SK-N-SH (cell line): ENCODE results near the gene DCP1B. TPM values are rescaled to one million over a fixed set of nuclear protein-coding genes. Genes with fewer than 3 reads are reported as not detected.

Experiments used
- CTCF ChIA-PET: fragments of 300-600, 350-600 bp; formaldehyde crosslinking; extraction: SDS; loops from one replicate; lab custom pipeline; 2021; lab: Yijun Ruan, JAX
- POLR2A ChIA-PET: fragments of 350-600 bp; sonication (Branson Sonifier 250); formaldehyde crosslinking; extraction: SDS; loops from one replicate; lab custom pipeline; 2020; ENCODE audit warnings: antibody characterized with exemption, inconsistent platforms; lab: Yijun Ruan, JAX
- DNase-seq: peaks from one replicate; pipeline ENCODE4 v3.0.0; 2012
- H2AFZ ChIP-seq: fragments of 200-600 bp; sonication (generic); 2 replicates; pipeline ENCODE4 v1.8.1; 2016; ENCODE audit warnings: antibody characterized with exemption, mild to moderate bottlenecking, low read depth
- H3F3A ChIP-seq: fragments of 200-600 bp; sonication (generic); replicated peaks from 2 replicates; pipeline ENCODE3; 2016; ENCODE audit warnings: antibody characterized with exemption, mild to moderate bottlenecking; ENCODE audit not compliant: insufficient read depth
- H3K27ac ChIP-seq, 2 experiments: fragments of 200-500 bp in 1 of 2; fragments of 200-600 bp in 1 of 2; sonication (Bioruptor generic) in 1 of 2; sonication (generic), shearing (Covaris generic) in 1 of 2; 2 replicates each; pipeline versions ENCODE4 v1.5.1 to v1.6.1; 2014 to 2016; ENCODE audit warnings: low read depth in 2 of 2, inconsistent platforms in 1 of 2, low read length in 1 of 2, mild to moderate bottlenecking in 1 of 2, mixed read lengths in 1 of 2
- H3K27me3 ChIP-seq: fragments of 200-600 bp; sonication (generic), shearing (Covaris generic); 2 replicates; pipeline ENCODE4 v1.6.1; 2016; ENCODE audit warnings: mixed run types; ENCODE audit not compliant: insufficient read depth
- H3K36me3 ChIP-seq, 2 experiments: fragments of 200-500 bp in 1 of 2; fragments of 200-600 bp in 1 of 2; sonication (Bioruptor generic) in 1 of 2; sonication (generic) in 1 of 2; replicated peaks in 1 of 2; 2 replicates each; pipeline versions ENCODE3 to v1.5.1; 2014 to 2016; ENCODE audit warnings: low read length in 1 of 2, mild to moderate bottlenecking in 1 of 2; ENCODE audit not compliant: insufficient read depth in 2 of 2, control insufficient read depth in 1 of 2
- H3K4me1 ChIP-seq, 2 experiments: fragments of 200-500 bp in 1 of 2; fragments of 200-600 bp in 1 of 2; sonication (Bioruptor generic) in 1 of 2; sonication (generic), shearing (Covaris generic) in 1 of 2; 2 replicates each; pipeline versions ENCODE4 v1.5.1 to v1.6.1; 2014 to 2016; ENCODE audit warnings: low read depth in 1 of 2, low read length in 1 of 2, mixed run types in 1 of 2; ENCODE audit not compliant: insufficient read depth in 2 of 2, control insufficient read depth in 1 of 2
- H3K4me2 ChIP-seq: fragments of 200-600 bp; sonication (generic), shearing (Covaris generic); 2 replicates; pipeline ENCODE4 v1.6.1; 2017; ENCODE audit warnings: mixed run types
- H3K4me3 ChIP-seq, 2 experiments: fragments of 200-500 bp in 1 of 2; fragments of 200-600 bp in 1 of 2; sonication (Bioruptor generic) in 1 of 2; sonication (generic), shearing (Covaris generic) in 1 of 2; 2 replicates each; pipeline versions ENCODE4 v1.5.1 to v1.8.1; 2014 to 2016; ENCODE audit warnings: low read depth in 2 of 2, inconsistent platforms in 1 of 2, low read length in 1 of 2, mild to moderate bottlenecking in 1 of 2, mixed read lengths in 1 of 2, moderate library complexity in 1 of 2
- H3K79me2 ChIP-seq: fragments of 200-600 bp; sonication (generic); 2 replicates; pipeline ENCODE4 v1.8.1; 2017; ENCODE audit warnings: mild to moderate bottlenecking; ENCODE audit not compliant: insufficient read depth
- H3K9ac ChIP-seq: fragments of 200-600 bp; sonication (generic); 2 replicates; pipeline ENCODE4 v1.6.1; 2017; ENCODE audit warnings: mixed run types
- H3K9me2 ChIP-seq: fragments of 200-600 bp; sonication (generic); 2 replicates; pipeline ENCODE4 v1.6.1; 2017; ENCODE audit warnings: mixed run types
- H3K9me3 ChIP-seq: fragments of 200-600 bp; sonication (generic); 2 replicates; pipeline ENCODE4 v1.6.1; 2017; ENCODE audit warnings: mixed run types, mild to moderate bottlenecking, moderate library complexity
- H4K20me1 ChIP-seq: fragments of 200-600 bp; sonication (generic); 2 replicates; pipeline ENCODE4 v1.6.1; 2017; ENCODE audit warnings: mild to moderate bottlenecking, mixed run types; ENCODE audit not compliant: insufficient read depth
- CHD2 ChIP-seq: fragments of 150-350 bp; IDR thresholded peaks from 2 replicates; pipeline ENCODE4 v1.6.1; 2018; ENCODE audit warnings: low read length; ENCODE audit not compliant: partially characterized antibody
- EP300 ChIP-seq, 2 experiments: IDR thresholded peaks; 2 replicates each; pipeline versions ENCODE4 v1.4.0 to v1.6.1; 2012; ENCODE audit warnings: borderline replicate concordance in 1 of 2, low read depth in 1 of 2, low read length in 1 of 2
- EZH2phosphoT487 ChIP-seq: fragments of 200-600 bp; sonication (generic); IDR thresholded peaks from 2 replicates; pipeline ENCODE4 v1.6.1; 2017; ENCODE audit warnings: low read depth, mixed run types, mild to moderate bottlenecking, antibody characterized with exemption, moderate library complexity, borderline replicate concordance
- GATA2 ChIP-seq: sonication (generic); formaldehyde crosslinking; IDR thresholded peaks from 2 replicates; pipeline ENCODE4 v1.5.0; 2020; ENCODE audit warnings: mild to moderate bottlenecking, missing genetic modification reagents
- RAD21 ChIP-seq: IDR thresholded peaks from 2 replicates; pipeline ENCODE4 v1.6.1; 2012; ENCODE audit warnings: mild to moderate bottlenecking, low read length
- RFX5 ChIP-seq: IDR thresholded peaks from 2 replicates; pipeline ENCODE4 v1.6.1; 2012; ENCODE audit warnings: mild to moderate bottlenecking, improper control_type of control experiment, low read length
- SIN3A ChIP-seq: IDR thresholded peaks from 2 replicates; pipeline ENCODE4 v1.6.1; 2012; ENCODE audit warnings: low read depth, mild to moderate bottlenecking, low read length, moderate library complexity, borderline replicate concordance
- TAF1 ChIP-seq: IDR thresholded peaks from 2 replicates; pipeline ENCODE4 v1.6.1; 2012; ENCODE audit warnings: low read depth, mild to moderate bottlenecking, low read length, moderate library complexity, borderline replicate concordance
- TEAD4 ChIP-seq: IDR thresholded peaks from 2 replicates; pipeline ENCODE4 v1.4.0; 2012; ENCODE audit warnings: mild to moderate bottlenecking, borderline replicate concordance; ENCODE audit not compliant: insufficient read depth
- WGBS: methylation state at CpG from one replicate; pipeline ENCODE4 v1.1.6; 2017; ENCODE audit warnings: low lambda C conversion rate; 5-methylcytosine and 5-hydroxymethylcytosine counted together
- polyA plus RNA-seq, 3 experiments: library from polyadenylated mRNA; depleted of rRNA; stranded (reverse); fragments of >200 nt; gene quantifications; 2 replicates each; pipeline ENCODE4 v1.2.3, GENCODE V29; 2012
- TF ChIP-seq, protein P1 (sequence below): IDR thresholded peaks from 2 replicates; pipeline ENCODE4 v1.4.0; 2012; ENCODE audit warnings: low read depth, borderline replicate concordance

The DCP1B gene
- polyA plus RNA-seq, 1 of the 3 experiments (the other 2 are of a cell fraction), result 18.8 TPM

- TF ChIP-seq SIN3A, result no peak
Observed at GRCh38 chr12:1920971-1921370, 83.3 kb downstream of the DCP1B start (continued).

DNA sequence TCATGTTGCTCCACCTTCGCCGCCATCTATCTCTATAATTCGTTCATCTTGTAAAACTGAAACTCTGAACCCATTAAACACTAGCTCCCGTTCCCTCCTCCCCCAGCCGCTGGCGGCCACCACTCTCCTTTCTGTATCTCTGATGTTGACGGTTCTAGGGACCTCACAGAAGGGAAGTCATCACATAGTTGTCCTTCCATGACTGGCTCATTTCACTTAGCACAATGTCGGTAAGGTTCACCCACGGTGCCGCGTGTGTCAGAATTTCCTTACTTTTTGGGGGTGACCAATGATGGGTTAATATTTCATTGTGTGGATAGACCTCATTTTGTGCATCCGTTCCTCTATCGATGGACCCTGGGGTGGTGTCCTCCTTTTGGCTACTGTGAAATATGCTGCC lies 83.8 kb downstream of the DCP1B start:
- H3K36me3 ChIP-seq, result no peaks in the 10 kb centered on the region
- 91% methylated on average over 13 of the region's 13 CpGs for WGBS
- H3K27me3 ChIP-seq, result no peaks in the 10 kb centered on the region; the same call in 1 of the 2 replicates
- POLR2A ChIA-PET, result no interaction called here
- H3F3A ChIP-seq, result no peaks in the 10 kb centered on the region
- no peak overlapping the region for H3K27ac ChIP-seq
- CTCF ChIA-PET, result interaction anchor here (0.9 to 5.5 kb wide), 4 partner anchors 19 to 129 kb away, joined by 3 to 40 read pairs (median 3); no protein-coding TSS in a partner anchor
- TF ChIP-seq TAF1, result no peak
- H3K4me1 ChIP-seq, result peaks cover 0 to 34% of the 10 kb centered on the region in 2 experiments; a peak in 1 of 4 replicates
- no peak for DNase-seq
- no peak overlapping the region for H3K4me3 ChIP-seq
- H3K79me2 ChIP-seq, result no peaks in the 10 kb centered on the region
- H3K4me2 ChIP-seq, result no peak overlapping the region
- no peaks in the 10 kb centered on the region for H3K9me3 ChIP-seq
- H4K20me1 ChIP-seq, result no peaks in the 10 kb centered on the region
- no peak overlapping the region for H3K9ac ChIP-seq
- no peak overlapping the region for H2AFZ ChIP-seq
- no peaks in the 10 kb centered on the region for H3K9me2 ChIP-seq

- no peaks in the 10 kb centered on the region for H3K79me2 ChIP-seq
- no peaks in the 10 kb centered on the region for H3K9me2 ChIP-seq
- POLR2A ChIA-PET, result no interaction called here
- no peaks in the 10 kb centered on the region for H3K36me3 ChIP-seq
- no peak for TF ChIP-seq GATA2 (CRISPR knock-in tag)
- no peak for TF ChIP-seq EP300 (IDR thresholded peaks at IDR 0.05; ENCODE audit: borderline replicate concordance in 1 of 2, low read depth in 1 of 2, low read length in 1 of 2)
- no peak for TF ChIP-seq EZH2phosphoT487
- H3K27ac ChIP-seq, result no peak overlapping the region
- H4K20me1 ChIP-seq, result no peaks in the 10 kb centered on the region
- CTCF ChIA-PET, result interaction anchor here (1.3 to 5.5 kb wide), 3 partner anchors 20 to 128 kb away, joined by 3 to 40 read pairs (median 3); no protein-coding TSS in a partner anchor
- no peak overlapping the region for H3K9ac ChIP-seq
- H3F3A ChIP-seq, result no peaks in the 10 kb centered on the region
- DNase-seq, result peak; percentile 8
- WGBS, result 74% methylated on average over 3 of the region's 3 CpGs
- H3K9me3 ChIP-seq, result no peaks in the 10 kb centered on the region
- no peak overlapping the region for H3K4me3 ChIP-seq
- no peaks in the 10 kb centered on the region; the same call in 1 of the 2 replicates for H3K27me3 ChIP-seq
- H3K4me1 ChIP-seq, result peaks cover 0 to 28% of the 10 kb centered on the region in 2 experiments; a peak in 1 of 4 replicates
- no peak overlapping the region for H3K4me2 ChIP-seq
- H2AFZ ChIP-seq, result no peak overlapping the region
Observed at GRCh38 chr12:1919763-1920162, 84.5 kb downstream of the DCP1B start.

- Histone ChIP-seq H4K20me1 (no peaks in the 10 kb centered on the region), H3K27ac (no peak overlapping the region), H3K36me3 (no peaks in the 10 kb centered on the region), H2AFZ (no peak overlapping the region), H3K4me3 (no peak overlapping the region), H3K9ac (no peak overlapping the region), H3K27me3 (no peaks in the 10 kb centered on the region), H3F3A (no peaks in the 10 kb centered on the region), H3K9me2 (no peaks in the 10 kb centered on the region), H3K79me2 (no peaks in the 10 kb centered on the region), H3K9me3 (no peaks in the 10 kb centered on the region), H3K4me1 (peaks cover 0 to 25% of the 10 kb centered on the region in 2 experiments; a peak in 1 of 4 replicates), H3K4me2 (no peak overlapping the region)
- ChIA-PET CTCF (interaction anchor here (5.5 kb wide), 1 partner anchor 21 kb away, joined by 40 read pairs; no protein-coding TSS in a partner anchor), POLR2A (no interaction called here)
- DNase-seq, result peak; percentile 9
- TF ChIP-seq RFX5, result no peak
- no peak for TF ChIP-seq RAD21
- TF ChIP-seq, protein P1, sequence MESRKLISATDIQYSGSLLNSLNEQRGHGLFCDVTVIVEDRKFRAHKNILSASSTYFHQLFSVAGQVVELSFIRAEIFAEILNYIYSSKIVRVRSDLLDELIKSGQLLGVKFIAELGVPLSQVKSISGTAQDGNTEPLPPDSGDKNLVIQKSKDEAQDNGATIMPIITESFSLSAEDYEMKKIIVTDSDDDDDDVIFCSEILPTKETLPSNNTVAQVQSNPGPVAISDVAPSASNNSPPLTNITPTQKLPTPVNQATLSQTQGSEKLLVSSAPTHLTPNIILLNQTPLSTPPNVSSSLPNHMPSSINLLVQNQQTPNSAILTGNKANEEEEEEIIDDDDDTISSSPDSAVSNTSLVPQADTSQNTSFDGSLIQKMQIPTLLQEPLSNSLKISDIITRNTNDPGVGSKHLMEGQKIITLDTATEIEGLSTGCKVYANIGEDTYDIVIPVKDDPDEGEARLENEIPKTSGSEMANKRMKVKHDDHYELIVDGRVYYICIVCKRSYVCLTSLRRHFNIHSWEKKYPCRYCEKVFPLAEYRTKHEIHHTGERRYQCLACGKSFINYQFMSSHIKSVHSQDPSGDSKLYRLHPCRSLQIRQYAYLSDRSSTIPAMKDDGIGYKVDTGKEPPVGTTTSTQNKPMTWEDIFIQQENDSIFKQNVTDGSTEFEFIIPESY, result no peak
- no peak for TF ChIP-seq TEAD4
- no peak for TF ChIP-seq CHD2
- WGBS, result 90% methylated on average over 5 of the region's 5 CpGs
Observed at GRCh38 chr12:1919284-1919683, 85.0 kb downstream of the DCP1B start.
